Neural progenitor cell (in vitro differentiated cells): ENCODE data around the gene BPIFA2. TPM values are rescaled to one million over a fixed set of nuclear protein-coding genes. Genes with fewer than 3 reads are reported as not detected.
"Not testable (repeated sequence)": the region's sequence is repeated elsewhere in the genome, so short reads cannot be mapped to it uniquely, and the experiment has no call there.

Source experiments
- DNase-seq: peaks from one replicate; pipeline ENCODE4 v3.0.0-alpha.2; 2016; ENCODE audit warnings: low spot score
- H2AFZ ChIP-seq: fragments of 200-600 bp; sonication (generic); replicated peaks from 2 replicates; pipeline ENCODE4 v1.6.1; 2016; ENCODE audit warnings: antibody characterized with exemption
- H3F3A ChIP-seq: fragments of 200-600 bp; sonication (generic); 2 replicates; pipeline ENCODE4 v1.6.1; 2016; ENCODE audit warnings: antibody characterized with exemption, low read depth
- H3K27ac ChIP-seq: fragments of 200-600 bp; sonication (generic); 2 replicates; pipeline ENCODE4 v1.5.1; 2016; ENCODE audit warnings: mild to moderate bottlenecking
- H3K27me3 ChIP-seq: fragments of 200-600 bp; sonication (generic); 2 replicates; pipeline ENCODE4 v1.6.1; 2016; ENCODE audit warnings: mild to moderate bottlenecking, moderate library complexity
- H3K36me3 ChIP-seq: fragments of 200-600 bp; sonication (generic); 2 replicates; pipeline ENCODE4 v1.5.1; 2016
- H3K4me1 ChIP-seq: fragments of 200-600 bp; sonication (generic); 2 replicates; pipeline ENCODE4 v1.6.1; 2016; ENCODE audit warnings: mixed run types
- H3K4me2 ChIP-seq: fragments of 200-600 bp; sonication (generic); 2 replicates; pipeline ENCODE4 v1.6.1; 2016
- H3K4me3 ChIP-seq: fragments of 200-600 bp; sonication (generic); 2 replicates; pipeline ENCODE4 v1.5.1; 2016
- H3K79me2 ChIP-seq: fragments of 200-600 bp; sonication (generic); 2 replicates; pipeline ENCODE4 v1.6.1; 2016; ENCODE audit warnings: low read depth
- H3K9ac ChIP-seq: fragments of 200-600 bp; sonication (generic); 2 replicates; pipeline ENCODE4 v1.6.1; 2016
- H3K9me3 ChIP-seq: fragments of 200-600 bp; sonication (generic); 2 replicates; pipeline ENCODE4 v1.5.1; 2016; ENCODE audit warnings: low read depth
- H4K20me1 ChIP-seq: fragments of 200-600 bp; sonication (generic); 2 replicates; pipeline ENCODE4 v1.6.1; 2016; ENCODE audit warnings: low read depth
- H3K27ac Mint-ChIP-seq: 3 replicates; pipeline ENCODE4 v1.8.0; 2021; ENCODE audit warnings: mixed read lengths
- H3K27me3 Mint-ChIP-seq: 2 replicates; pipeline ENCODE4 v1.8.0; 2022; ENCODE audit warnings: low read depth, mild to moderate bottlenecking, inconsistent platforms, moderate library complexity, mixed read lengths; ENCODE audit not compliant: insufficient read depth
- H3K36me3 Mint-ChIP-seq: 3 replicates; pipeline ENCODE4 v1.8.0; 2021; ENCODE audit warnings: mixed read lengths
- H3K4me1 Mint-ChIP-seq: 3 replicates; pipeline ENCODE4 v1.8.0; 2021; ENCODE audit warnings: mixed read lengths
- H3K4me3 Mint-ChIP-seq: 3 replicates; pipeline ENCODE4 v1.8.0; 2021; ENCODE audit warnings: mild to moderate bottlenecking, moderate library complexity, mixed read lengths
- H3K9me3 Mint-ChIP-seq: 3 replicates; pipeline ENCODE4 v1.8.0; 2020; ENCODE audit warnings: mixed read lengths
- EZH2 ChIP-seq: fragments of 200-600 bp; sonication (generic); IDR thresholded peaks from 2 replicates; pipeline ENCODE4 v1.6.1; 2017; ENCODE audit warnings: antibody characterized with exemption, mild to moderate bottlenecking, moderate library complexity
- EZH2phosphoT487 ChIP-seq: fragments of 200-600 bp; sonication (generic); IDR thresholded peaks from 2 replicates; pipeline ENCODE4 v1.6.1; 2017; ENCODE audit warnings: antibody characterized with exemption
- total RNA-seq: library from RNA; depleted of rRNA; stranded (reverse); fragments of >200 nt; gene quantifications from 2 replicates; pipeline ENCODE4 v1.2.3, GENCODE V29; 2015; ENCODE audit warnings: low replicate concordance
- TF ChIP-seq, protein P1 (sequence below): fragments of 200-600 bp; sonication (generic); IDR thresholded peaks from 2 replicates; pipeline ENCODE4 v1.5.1; 2017; ENCODE audit warnings: antibody characterized with exemption, mild to moderate bottlenecking

The BPIFA2 gene, protein sequence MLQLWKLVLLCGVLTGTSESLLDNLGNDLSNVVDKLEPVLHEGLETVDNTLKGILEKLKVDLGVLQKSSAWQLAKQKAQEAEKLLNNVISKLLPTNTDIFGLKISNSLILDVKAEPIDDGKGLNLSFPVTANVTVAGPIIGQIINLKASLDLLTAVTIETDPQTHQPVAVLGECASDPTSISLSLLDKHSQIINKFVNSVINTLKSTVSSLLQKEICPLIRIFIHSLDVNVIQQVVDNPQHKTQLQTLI
- total RNA-seq, result not detected in 2 replicates

DNA sequence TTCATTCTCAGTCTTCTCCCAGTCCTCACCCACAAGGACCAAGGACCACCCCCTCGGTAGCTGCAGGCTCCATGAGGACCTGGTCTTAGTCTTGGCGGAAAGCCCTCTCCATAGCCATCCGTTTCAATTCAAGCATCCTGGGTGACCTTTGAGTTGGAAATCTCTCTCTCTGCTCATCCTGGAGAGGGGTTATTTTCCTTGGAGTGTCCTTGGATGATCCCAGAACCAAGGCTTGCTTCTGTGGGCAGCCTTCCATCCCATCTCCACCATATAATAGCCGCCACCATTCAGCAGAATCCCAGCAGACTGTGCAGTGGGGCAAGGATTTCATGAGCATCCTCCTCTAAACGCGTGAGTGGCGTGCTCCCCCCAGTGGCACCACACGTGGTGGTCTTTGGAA lies at the start of gene BPIFA2:
BPIFA2 (plus strand) TSS at position 301 of the 400 bp plus-strand sequence. CDS start 987 bp downstream, outside the sequence.
- no peak within 1 kb of the TSS for H3K9ac ChIP-seq
- H3K79me2 ChIP-seq, result no peaks in the 10 kb centered on the region
- TF ChIP-seq EZH2phosphoT487 (no peak), EZH2 (no peak)
- TF ChIP-seq, protein P1, sequence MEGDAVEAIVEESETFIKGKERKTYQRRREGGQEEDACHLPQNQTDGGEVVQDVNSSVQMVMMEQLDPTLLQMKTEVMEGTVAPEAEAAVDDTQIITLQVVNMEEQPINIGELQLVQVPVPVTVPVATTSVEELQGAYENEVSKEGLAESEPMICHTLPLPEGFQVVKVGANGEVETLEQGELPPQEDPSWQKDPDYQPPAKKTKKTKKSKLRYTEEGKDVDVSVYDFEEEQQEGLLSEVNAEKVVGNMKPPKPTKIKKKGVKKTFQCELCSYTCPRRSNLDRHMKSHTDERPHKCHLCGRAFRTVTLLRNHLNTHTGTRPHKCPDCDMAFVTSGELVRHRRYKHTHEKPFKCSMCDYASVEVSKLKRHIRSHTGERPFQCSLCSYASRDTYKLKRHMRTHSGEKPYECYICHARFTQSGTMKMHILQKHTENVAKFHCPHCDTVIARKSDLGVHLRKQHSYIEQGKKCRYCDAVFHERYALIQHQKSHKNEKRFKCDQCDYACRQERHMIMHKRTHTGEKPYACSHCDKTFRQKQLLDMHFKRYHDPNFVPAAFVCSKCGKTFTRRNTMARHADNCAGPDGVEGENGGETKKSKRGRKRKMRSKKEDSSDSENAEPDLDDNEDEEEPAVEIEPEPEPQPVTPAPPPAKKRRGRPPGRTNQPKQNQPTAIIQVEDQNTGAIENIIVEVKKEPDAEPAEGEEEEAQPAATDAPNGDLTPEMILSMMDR, result no peak
- H3K4me2 ChIP-seq, result no peak within 1 kb of the TSS
- no peak within 1 kb of the TSS for H3K4me3 Mint-ChIP-seq
- H3K27ac Mint-ChIP-seq, result no peak within 1 kb of the TSS
- H3K4me1 ChIP-seq, result no peaks in the 10 kb centered on the region
- H3F3A ChIP-seq, result no peaks in the 10 kb centered on the region
- H3K27me3 ChIP-seq, result no peaks in the 10 kb centered on the region
- peaks cover 13% of the 10 kb centered on the region for H3K9me3 Mint-ChIP-seq
- H3K9me3 ChIP-seq, result peaks cover 8% of the 10 kb centered on the region
- H3K4me3 ChIP-seq, result no peak within 1 kb of the TSS
- H4K20me1 ChIP-seq, result no peaks in the 10 kb centered on the region
- H3K36me3 ChIP-seq, result no peaks in the 10 kb centered on the region
- no peak within 1 kb of the TSS for H2AFZ ChIP-seq
- H3K27me3 Mint-ChIP-seq, result peaks cover 13% of the 10 kb centered on the region
- H3K4me1 Mint-ChIP-seq, result peaks cover 6% of the 10 kb centered on the region
- H3K36me3 Mint-ChIP-seq, result no peaks in the 10 kb centered on the region
- DNase-seq, result no peak
- H3K27ac ChIP-seq, result no peak within 1 kb of the TSS

DNA sequence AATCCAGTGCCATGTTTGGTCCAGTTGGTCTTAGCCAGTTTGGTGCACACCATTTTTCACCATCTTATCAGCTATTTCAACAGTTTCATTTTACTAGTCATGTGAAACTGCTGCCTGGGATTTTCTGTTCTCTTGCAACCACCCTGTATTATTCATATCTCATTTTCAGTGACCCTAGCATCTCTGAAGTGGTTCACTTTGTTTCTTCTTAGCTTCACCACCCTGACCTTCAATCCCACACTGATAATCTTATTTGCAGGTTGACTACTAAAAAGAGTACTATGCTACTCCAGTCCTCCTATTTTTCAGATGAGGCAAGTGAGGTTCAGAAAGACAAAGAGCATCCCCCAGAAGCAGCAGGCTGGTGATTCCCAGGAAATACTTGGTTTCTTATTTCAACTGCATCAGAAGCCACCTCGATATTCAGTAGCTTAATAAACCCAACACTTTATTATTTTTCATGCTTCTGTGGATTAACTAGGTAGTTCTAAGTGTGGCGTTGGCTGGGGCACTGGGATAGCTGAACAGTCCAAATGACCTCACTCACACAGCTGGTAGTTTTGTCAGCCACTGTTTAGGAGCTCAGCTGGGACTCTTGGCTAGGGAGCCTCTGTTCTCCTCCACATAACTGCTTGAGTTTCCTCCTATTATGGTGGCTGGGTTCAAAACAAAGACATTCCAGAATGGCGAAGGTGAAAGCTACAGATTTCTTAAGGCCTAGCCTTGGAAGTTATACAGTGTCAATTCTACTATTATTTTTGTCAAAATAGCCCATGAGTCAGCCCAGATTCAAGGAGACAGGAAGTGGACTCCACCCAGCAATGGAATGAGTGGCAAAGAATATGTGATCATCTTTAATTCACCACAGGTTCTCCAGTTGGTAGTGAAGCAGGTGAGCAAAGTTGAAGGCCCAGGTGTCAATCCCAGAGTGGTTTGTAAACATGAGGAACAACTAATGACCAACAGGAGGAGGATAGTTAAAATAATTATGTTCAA lies 47.9 kb upstream of the BPIFA2 start:
- no peaks in the 10 kb centered on the region for H3K27me3 ChIP-seq
- no peaks in the 10 kb centered on the region for H3K36me3 Mint-ChIP-seq
- no peaks in the 10 kb centered on the region for H3K9me3 ChIP-seq
- peaks cover 2% of the 10 kb centered on the region for H3K4me1 Mint-ChIP-seq
- no peak for DNase-seq
- H3F3A ChIP-seq, result no peaks in the 10 kb centered on the region
- H3K4me1 ChIP-seq, result no peaks in the 10 kb centered on the region
- peaks cover 6% of the 10 kb centered on the region for H3K9me3 Mint-ChIP-seq
- no peaks in the 10 kb centered on the region for H3K36me3 ChIP-seq
- no peak overlapping the region for H3K27ac ChIP-seq
- H3K27ac Mint-ChIP-seq, result no peak overlapping the region
- no peak for TF ChIP-seq EZH2phosphoT487
- TF ChIP-seq, protein P1, result no peak
- TF ChIP-seq EZH2, result no peak
- H2AFZ ChIP-seq, result no peak overlapping the region
- H3K79me2 ChIP-seq, result no peaks in the 10 kb centered on the region
- no peaks in the 10 kb centered on the region for H4K20me1 ChIP-seq
- peaks cover 10% of the 10 kb centered on the region for H3K27me3 Mint-ChIP-seq
- no peak overlapping the region for H3K4me3 Mint-ChIP-seq
- H3K9ac ChIP-seq, result no peak overlapping the region
- H3K4me3 ChIP-seq, result no peak overlapping the region
- H3K4me2 ChIP-seq, result no peak overlapping the region

DNA sequence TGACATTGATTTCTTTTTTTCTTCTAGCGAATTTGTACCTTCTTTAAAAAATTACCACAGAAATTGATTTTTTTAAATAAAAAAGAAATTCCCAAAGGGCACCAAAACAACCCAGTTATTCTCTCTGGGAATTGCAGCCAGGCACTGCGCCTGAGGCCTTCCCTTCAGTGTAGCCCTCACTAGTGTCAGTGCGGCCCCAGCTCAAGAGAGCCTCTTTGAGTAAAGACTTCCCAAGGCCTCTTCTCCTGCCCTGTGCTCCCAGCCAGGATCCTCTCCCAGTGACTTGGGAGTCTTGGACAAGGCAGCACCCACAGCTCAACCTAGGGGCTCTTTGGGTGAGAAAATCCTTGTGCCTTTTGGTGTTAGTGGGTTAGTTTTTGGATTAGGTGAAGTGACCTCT lies 47.0 kb upstream of the BPIFA2 start:
- Mint-ChIP-seq H3K9me3 (peaks cover 6% of the 10 kb centered on the region), H3K4me3 (no peak overlapping the region), H3K36me3 (no peaks in the 10 kb centered on the region), H3K4me1 (peaks cover 3% of the 10 kb centered on the region), H3K27me3 (peaks cover 14% of the 10 kb centered on the region), H3K27ac (no peak overlapping the region)
- H2AFZ ChIP-seq, result no peak overlapping the region
- H3K27ac ChIP-seq, result no peak overlapping the region
- TF ChIP-seq EZH2 (no peak), EZH2phosphoT487 (no peak)
- TF ChIP-seq, protein P1, result no peak
- no peaks in the 10 kb centered on the region for H4K20me1 ChIP-seq
- no peak overlapping the region for H3K4me2 ChIP-seq
- H3K9ac ChIP-seq, result no peak overlapping the region
- H3K36me3 ChIP-seq, result no peaks in the 10 kb centered on the region
- peaks cover 1% of the 10 kb centered on the region for H3K4me1 ChIP-seq
- H3K27me3 ChIP-seq, result no peaks in the 10 kb centered on the region
- no peaks in the 10 kb centered on the region for H3K9me3 ChIP-seq
- peaks cover 4% of the 10 kb centered on the region for H3F3A ChIP-seq
- no peaks in the 10 kb centered on the region for H3K79me2 ChIP-seq
- DNase-seq, result no peak
- H3K4me3 ChIP-seq, result no peak overlapping the region

DNA sequence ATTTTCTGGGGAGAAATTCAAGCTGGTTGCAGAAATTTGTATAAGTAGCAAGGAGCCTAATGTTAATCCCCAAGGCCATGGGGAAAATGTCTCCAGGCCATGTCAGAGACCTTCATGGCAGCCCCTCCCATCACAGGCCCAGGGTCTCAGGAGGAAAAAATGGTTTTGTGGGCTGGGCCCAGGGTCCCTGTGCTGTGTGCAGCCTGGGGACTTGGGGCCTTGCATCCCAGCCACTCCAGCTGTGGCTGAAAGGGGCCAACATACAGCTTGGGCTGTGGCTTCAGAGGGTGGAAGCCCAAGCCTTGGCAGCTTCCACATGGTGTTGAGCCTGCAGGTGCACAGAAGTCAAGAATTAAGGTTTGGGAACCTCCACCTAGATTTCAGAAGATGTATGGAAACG lies 45.7 kb upstream of the BPIFA2 start:
- not testable (repeated sequence) for H3K4me1 Mint-ChIP-seq, H3K9ac ChIP-seq, H3K79me2 ChIP-seq, H3K36me3 Mint-ChIP-seq, H3K4me3 ChIP-seq, H3K27ac ChIP-seq, DNase-seq, H3K36me3 ChIP-seq, H3K9me3 ChIP-seq, H4K20me1 ChIP-seq, H3F3A ChIP-seq, H3K4me2 ChIP-seq, H3K27me3 ChIP-seq, H2AFZ ChIP-seq, H3K27ac Mint-ChIP-seq, H3K9me3 Mint-ChIP-seq, H3K4me1 ChIP-seq, H3K4me3 Mint-ChIP-seq
- H3K27me3 Mint-ChIP-seq, result peaks cover 14% of the 10 kb centered on the region
